K562 (cell line): Measurements from ENCODE around the gene MCCC1. TPM values are rescaled to one million over a fixed set of nuclear protein-coding genes. Genes with fewer than 3 reads are reported as not detected.

Source experiments
- RERE ChIP-seq: sonication (generic); formaldehyde crosslinking; IDR thresholded peaks from 2 replicates; pipeline ENCODE4 v1.8.0; 2023; ENCODE audit warnings: missing genetic modification reagents, mild to moderate bottlenecking, borderline replicate concordance
- RREB1 ChIP-seq: fragments of 250-450 bp; sonication (Bioruptor Pico); IDR thresholded peaks from 2 replicates; pipeline ENCODE4 v1.4.0; 2020
- polyA plus RNA-seq, 8 experiments: library from polyadenylated mRNA; depleted of rRNA in 4 of 8; stranded (reverse) in 5 of 8; unstranded in 3 of 8; fragments of >200 nt; fragmentation: Nextera tagmentation in 2 of 8; fragmentation: Illumina TruSeq in 1 of 8; extraction: Ambion mirVana in 2 of 8; extraction: Trizol in 1 of 8; gene quantifications; 2 replicates each; pipeline versions ENCODE4 v1.2.1 to v1.2.3, GENCODE V29; 2011 to 2014; ENCODE audit warnings: inconsistent platforms in 1 of 8, missing spikeins in 1 of 8
- total RNA-seq, 7 experiments: library from RNA; depleted of rRNA in 6 of 7; stranded (reverse); fragments of >200 nt in 6 of 7; fragmentation: Illumina TruSeq in 2 of 7; extraction: Trizol in 2 of 7; gene quantifications; 2 replicates each; pipeline versions ENCODE4 v1.2.1 to v1.2.3, GENCODE V29; 2011 to 2021; ENCODE audit warnings: low replicate concordance in 1 of 7

Gene MCCC1
- total and polyA plus RNA-seq, 9 of the 15 experiments (the other 6 are each of a cell fraction or from before 2014, with no cell fraction given): 13.7 to 26.9 (median 23.0) TPM

GRCh38 chr3:183028416-183028815 is 70.9 kb downstream of the MCCC1 start (continued):
- TF ChIP-seq RREB1 (no peak), RERE (CRISPR knock-in tag) (no peak)
- TF ChIP-seq, all 486 proteins: peak for 0
